COLO668 (cell line): ENCODE measurements around the gene TM4SF4.

Experiments
- DNase-seq: peaks from one replicate; lab custom pipeline; 2025; ENCODE audit not compliant: unreplicated experiment; lab: John Stamatoyannopoulos, UW

Gene TM4SF4

DNA sequence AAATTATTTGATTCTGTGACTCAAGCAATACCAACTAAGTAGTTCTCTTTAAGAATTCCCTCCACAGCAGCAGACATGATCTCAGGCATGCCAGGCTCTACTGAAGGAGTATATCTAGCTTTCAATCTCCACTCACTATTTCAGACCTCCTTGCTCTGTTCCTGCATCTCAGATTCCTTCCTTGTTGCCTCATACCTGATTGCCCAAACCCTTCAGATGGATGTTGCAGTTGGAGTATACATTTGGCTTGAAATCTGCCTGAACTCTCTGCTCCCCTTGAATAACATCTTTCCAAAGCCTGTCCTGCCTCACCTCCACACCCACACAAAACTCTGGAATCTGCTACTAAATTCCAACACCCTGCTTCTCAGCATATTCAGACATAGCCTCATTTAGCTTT, 19.8 kb upstream of the TM4SF4 start:
- DNase-seq, result no peak

DNA sequence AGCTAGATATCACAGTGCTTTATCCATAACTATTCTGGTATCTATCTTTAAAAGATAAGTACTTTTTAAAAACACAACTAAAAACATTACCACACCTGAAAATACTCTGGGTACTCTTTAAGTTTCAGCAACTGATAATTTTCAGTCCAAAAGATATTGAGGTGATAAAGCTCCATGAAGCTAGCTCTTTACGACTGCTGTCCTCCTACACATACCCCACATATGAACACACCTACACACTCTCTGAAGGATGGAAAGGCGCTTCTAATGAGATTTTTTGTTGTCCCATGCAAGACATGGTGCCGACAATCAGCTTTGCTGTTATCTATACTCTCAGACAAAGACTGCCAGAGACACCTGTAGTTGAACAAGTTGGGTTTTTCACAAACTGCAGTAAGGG, 19.1 kb upstream of the TM4SF4 start:
- no peak for DNase-seq

- no peak for DNase-seq
Observed at GRCh38 chr3:149455989-149456388, 18.5 kb upstream of the TM4SF4 start.

DNA sequence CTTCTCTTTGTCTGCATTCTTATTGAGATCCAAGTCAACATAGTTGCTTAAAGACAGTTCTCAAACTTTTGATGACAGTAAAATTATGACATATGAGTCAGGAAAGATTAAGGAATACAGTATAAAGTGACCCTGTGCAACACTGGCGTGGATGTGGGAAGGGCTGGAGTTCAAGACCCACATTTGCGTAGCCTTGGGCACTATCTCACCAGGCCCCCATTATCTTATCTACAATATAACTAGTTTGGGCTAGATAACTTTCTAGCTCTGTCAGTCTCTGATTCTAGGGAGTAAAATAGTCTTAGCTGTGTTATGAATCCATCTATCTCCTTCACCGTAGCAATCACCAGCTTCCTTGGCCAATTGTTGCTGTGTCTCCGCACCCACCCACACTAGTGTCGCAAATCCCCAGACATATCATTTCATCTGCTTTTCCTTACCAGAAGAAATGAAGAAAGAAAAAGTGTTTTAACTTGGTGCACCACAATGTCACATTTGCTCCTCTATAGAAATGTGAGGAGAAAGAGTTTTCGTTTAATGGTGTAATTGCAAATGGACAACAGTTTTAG, 14.9 kb upstream of the TM4SF4 start:
- DNase-seq, result no peak

DNA sequence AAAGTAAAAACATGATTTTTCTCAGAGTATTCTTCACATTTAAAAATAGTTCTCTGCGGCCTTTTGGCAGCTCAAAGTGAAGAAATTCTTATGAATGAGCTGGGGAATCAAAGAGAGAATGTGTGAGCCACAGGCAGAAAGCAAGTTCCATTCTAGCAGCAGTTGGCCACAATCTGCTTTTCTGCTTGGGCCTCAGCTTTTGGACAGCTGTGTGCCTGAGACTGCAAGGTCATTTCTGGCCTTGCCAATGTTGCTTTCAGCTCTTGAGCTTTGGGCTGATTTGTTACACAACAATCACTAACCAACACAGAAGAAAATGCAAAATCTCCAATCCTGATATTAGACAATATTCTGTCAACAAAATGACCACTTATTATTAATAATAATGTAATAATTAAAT, 14.4 kb upstream of the TM4SF4 start:
- no peak for DNase-seq

- DNase-seq, result no peak
Observed at GRCh38 chr3:149462051-149462450, 12.4 kb upstream of the TM4SF4 start.

DNA sequence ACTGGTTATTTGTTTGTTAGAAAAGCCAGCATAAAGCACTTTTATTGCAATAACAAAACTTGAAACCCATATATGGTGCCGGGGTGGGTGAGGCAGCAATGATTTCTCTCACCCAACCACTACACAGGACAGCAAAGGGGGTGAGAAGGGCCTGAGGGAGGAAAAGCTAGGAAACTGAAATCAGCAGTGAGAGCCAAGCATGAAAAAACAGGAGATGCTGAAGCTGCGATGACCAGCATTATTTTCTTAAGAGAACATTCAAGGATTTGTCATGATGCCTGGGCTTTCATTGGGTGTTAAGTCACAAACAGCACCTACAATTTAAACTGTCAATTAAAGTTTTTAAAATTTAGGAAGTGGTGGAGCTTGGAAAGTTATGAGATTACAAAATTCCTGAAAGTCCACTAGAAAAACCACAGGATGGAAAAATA, 11.9 kb upstream of the TM4SF4 start:
- DNase-seq, result no peak

DNA sequence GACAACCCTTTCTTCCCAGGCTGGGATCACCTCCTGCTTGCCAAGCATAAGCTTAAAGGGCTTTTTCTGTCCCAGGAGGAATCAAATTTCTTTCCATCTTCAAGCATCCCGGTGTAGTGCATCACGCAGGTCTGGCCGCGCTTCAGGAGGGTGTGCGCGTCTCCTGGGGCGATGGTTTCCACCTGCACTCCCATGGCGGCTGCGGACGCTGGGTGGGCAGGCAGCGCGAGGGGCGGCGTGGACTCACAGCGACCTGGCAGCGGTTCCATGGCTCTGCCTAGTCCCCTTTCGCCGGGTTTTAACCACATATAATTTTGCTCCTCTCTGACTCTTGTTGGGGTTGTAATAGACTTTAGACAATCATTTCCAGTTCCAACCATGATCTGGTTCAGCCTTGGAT, 10.6 kb upstream of the TM4SF4 start:
- DNase-seq, result no peak

DNA sequence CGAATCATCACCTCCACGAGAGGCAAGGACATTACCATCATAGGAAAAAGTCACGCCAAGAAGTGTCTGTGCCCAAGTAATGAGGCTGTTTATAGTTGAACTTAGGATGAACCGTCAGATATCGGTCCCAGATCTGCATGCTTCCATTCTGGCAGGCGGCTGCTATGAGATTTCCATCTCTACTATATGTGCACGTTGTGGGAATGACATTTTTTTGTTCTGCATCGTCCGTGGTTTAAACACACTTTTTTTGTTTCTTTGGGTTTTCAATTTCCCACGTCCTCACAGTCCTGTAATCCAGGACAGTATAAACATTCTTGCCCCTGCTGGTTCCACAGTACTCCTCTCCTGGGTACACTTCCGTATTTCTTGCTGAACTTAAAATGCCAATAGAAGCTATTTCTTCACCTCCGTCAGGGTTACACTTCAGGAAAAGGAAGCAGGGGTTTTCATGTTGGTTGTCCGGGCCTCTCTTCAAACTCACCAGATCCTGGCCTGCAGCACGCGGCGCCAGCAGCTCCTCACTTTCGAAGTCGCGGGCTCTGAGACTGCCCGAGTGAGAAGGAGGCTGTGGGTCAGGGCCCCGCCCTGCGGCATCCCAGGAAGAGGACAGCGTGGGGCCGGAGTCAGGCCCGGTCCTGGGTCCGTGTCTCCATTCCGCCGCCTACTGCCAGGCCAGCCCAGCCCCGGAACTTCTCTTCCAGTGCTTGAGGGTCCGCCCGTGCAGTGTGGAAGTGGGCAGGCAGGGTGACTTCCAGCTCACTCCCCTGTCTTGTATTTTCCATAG, 9.8 kb upstream of the TM4SF4 start:
- no peak for DNase-seq

DNA sequence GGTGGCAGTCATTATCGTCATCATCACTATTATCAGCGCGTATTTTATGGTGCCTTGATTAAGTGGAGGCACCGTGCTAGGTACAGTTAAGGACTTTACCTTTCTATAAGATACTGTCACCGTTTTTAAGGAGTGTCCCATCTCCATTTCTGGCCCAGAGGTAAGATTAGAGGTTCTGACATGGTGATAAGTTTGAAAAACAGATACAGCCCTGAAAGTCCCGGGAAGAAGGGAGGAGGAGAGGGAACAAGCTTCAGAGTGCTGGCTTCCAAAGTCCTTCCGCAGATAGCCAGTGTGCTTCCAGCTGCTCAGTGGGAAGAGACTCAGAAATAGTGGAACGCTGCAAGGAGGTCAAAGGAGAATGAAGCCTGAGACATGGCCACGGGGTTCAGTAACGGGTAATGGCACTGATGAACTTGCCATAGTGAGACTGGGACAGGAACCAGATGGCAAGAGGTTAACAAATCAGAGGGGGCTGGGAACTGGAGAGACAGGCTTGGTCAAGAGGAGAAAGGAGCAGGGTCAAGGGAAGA, 9.1 kb upstream of the TM4SF4 start:
- no peak for DNase-seq

- no peak for DNase-seq
Observed at GRCh38 chr3:149466192-149466591, 8.3 kb upstream of the TM4SF4 start.

- DNase-seq, result no peak
Observed at GRCh38 chr3:149468504-149469212, 5.8 kb upstream of the TM4SF4 start.

DNA sequence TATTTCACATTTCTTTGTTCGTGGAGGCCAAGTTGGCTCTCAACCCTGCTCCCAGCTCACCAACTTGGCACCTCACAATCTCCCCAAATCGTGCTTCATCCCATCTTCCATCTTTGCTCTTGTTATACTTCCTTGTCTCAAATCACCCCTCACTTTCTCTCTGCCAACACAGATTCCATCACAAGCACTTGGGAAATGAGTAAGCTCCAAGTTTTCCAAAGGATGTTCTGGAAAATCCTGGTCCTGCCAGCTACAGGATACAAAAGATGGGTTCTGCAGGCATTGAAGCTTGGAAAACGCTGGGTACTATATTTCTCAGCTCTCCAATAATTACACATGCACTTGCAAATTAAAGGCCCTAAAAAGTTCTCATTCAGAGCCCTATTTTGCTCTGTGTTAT, 4.1 kb upstream of the TM4SF4 start:
- no peak for DNase-seq

DNA sequence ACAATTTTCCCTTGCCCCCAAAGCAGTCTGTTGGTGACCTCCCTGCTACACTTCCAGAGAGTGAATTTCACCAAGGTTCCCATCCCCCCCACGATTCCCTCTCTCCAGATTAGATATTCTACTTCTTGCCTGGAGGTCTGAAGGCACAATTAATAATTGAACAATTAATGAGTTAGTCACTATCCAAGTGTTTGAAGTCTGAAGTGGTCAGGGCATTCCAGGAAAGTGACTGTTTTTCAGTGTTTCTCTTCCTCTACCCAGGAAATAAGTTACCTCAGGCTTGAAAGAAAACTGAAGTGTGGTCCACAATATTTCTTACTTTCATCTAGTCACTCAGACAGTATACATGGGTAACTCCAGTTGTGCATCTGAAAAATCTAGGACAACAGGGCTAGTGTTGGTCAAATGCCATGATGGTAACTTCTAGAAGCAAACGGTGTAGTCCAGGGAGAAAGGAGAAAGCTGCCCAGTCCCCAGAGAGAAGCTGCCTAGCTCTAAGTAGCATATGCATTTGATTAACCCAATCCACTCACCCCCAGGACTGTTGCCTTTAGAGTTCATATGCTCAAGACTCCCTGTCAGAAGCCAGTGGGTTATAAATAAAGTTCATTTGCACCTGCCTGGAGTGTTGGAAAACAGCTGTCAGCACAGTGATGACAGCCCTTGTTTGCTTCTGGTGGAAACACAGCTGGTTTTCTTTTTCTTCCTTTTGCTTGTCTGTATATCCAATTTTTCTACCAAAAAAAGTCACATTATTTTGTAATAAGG, 2.3 kb upstream of the TM4SF4 start:
- DNase-seq, result peak; percentile 10

DNA sequence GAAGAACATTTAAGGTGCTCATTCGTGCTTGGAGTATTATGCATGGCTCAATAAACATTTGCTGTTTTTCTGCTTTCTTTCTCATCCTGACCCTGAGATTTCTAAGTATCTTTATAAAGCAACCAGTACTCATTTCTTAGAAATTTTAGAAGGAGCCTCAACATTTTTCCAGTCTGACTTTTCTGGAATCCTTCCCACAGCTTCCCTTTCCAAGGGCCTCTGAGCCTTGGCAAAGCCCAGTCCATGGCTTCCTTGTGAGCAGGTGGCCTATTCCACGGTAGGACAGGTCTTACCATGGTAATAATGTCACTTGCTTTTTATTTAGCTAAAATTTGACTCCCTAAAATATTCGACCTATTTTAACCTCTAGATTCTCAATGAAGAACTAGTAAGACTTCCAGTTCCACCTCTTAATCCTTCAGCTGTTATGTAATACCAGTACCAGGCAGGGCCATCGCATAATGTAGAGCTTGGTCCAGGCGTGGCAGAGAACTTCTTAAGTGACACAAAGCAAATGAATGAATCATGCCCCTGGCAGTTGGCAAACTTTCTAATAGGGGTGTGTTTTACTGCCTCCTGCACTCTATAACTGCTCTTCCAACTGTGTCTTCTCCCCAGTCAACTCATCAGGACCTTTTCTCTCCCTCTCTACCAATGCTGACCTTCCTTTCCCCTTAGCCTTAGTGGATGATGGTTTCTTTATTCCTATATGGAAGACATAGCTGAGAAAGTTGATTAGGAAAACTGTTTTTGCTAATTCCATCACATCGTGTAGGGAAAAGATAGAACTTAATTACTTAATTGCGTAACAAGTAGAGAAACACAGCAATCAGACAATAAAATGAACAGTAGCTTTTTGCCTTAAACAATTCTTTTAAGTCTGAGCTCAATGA, 894 bp upstream of the TM4SF4 start:
- DNase-seq, result no peak

- no peak for DNase-seq
Observed at GRCh38 chr3:149475451-149476060, 1.1 kb downstream of the TM4SF4 start.

DNA sequence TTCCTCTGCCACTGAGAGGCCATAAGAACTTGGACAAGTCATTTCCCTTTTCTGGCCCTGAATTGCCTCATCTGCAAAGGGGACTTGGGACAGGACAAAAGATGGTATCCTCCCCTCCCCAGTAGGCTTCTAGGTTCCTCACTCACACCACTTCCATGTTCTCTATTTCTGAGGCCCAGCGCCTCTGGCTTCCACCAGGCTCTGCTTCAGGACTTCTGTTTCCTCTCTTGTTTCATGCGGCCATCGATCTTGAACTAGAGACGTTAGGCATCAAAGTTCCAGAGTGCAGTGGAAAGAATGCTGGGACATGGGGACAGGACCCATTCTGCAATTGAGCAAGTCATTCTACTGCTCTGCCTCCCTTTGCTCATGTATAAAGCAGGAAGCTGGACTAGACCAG, 1.7 kb downstream of the TM4SF4 start:
- no peak for DNase-seq

DNA sequence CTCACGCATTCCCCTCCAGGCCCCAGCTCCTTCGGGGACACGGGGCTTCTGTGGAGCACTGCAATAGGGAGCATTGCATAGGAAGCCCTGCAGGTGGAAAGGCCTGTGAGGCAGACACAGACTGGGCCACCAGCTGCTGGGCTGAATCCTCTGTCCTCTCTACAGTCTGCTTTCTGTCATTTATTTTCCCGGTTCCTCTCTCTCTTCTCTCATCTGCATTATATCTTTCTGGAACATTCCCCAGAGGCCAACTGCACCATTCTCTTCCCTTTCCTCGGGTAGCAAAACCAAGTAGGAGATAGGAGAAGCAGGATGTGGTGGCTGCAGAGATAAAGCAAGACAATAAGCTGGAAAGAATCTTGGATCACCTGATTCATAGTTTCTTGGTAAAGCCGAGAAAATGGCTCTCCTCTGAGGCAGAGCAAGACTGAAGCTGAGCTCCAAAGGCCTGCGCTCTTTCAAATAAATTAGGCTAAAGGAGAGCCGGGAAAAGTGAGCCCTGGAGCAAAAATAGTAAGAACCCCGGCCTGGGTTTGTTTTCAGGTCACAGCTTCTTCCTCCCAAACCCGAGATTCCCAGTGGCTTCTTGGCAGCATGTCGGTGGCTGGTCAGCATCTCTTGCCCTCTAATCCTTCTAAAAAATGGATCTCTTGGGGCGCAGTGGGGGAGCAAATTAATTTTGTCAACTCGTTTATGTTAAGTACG, 5.3 kb downstream of the TM4SF4 start:
- no peak for DNase-seq

- peak; percentile 62 for DNase-seq
Observed at GRCh38 chr3:149480326-149481017, 6.0 kb downstream of the TM4SF4 start.
